GM12878 (cell line): Measurements from ENCODE around the gene MIF. TPM values are rescaled to one million over a fixed set of nuclear protein-coding genes. Genes with fewer than 3 reads are reported as not detected.

ENCODE experiments used
- ATAC-seq: fragments of 200-7000 bp; cut with Tn5 transposase; 3 replicates; pipeline ENCODE4 v1.9.1; 2020; ENCODE audit warnings: mild to moderate bottlenecking, moderate library complexity
- BruUV-seq: library from RNA; stranded (reverse); fragments of 400-500 nt; replicated peaks from 2 replicates; lab custom pipeline; 2021; lab: Mats Ljungman, UMichigan
- CTCF ChIA-PET: fragments of 300-600 bp; sonication (Branson Sonifier 250); formaldehyde crosslinking; extraction: SDS; loops from one replicate; lab custom pipeline; 2021; ENCODE audit warnings: inconsistent platforms; lab: Yijun Ruan, JAX
- POLR2A ChIA-PET: fragments of 350-600 bp; formaldehyde crosslinking; extraction: SDS; loops from one replicate; lab custom pipeline; 2021; ENCODE audit warnings: inconsistent platforms; lab: Charles Lee
- RAD21 ChIA-PET: fragments of 300-600 bp; sonication (Branson Sonifier 250); formaldehyde crosslinking; loops from one replicate; lab custom pipeline; 2023; ENCODE audit warnings: antibody characterized with exemption; ENCODE audit not compliant: unreplicated experiment; lab: Charles Lee
- SMC1A ChIA-PET: fragments of 300-600 bp; sonication (Branson Sonifier 250); formaldehyde crosslinking; loops from one replicate; lab custom pipeline; 2023; ENCODE audit not compliant: unreplicated experiment, uncharacterized antibody; lab: Charles Lee
- DNase-seq: peaks from one replicate; pipeline ENCODE4 v3.0.0-alpha.2; 2011; ENCODE audit warnings: low read depth, low spot score
- FAIRE-seq: peaks from 3 replicates; lab custom pipeline; 2011; peaks lifted over from hg19 to GRCh38; lab: Jason Lieb, UNC
- H2AFZ ChIP-seq: 2 replicates; pipeline ENCODE4 v1.6.0; 2011; ENCODE audit warnings: low read depth, low read length, control low read depth; ENCODE audit not compliant: control insufficient read depth
- H3K27ac ChIP-seq: 2 replicates; pipeline ENCODE4 v1.5.1; 2011; ENCODE audit warnings: control low read depth; ENCODE audit not compliant: control insufficient read depth, insufficient read depth
- H3K27me3 ChIP-seq, 2 experiments: replicated peaks in 1 of 2; 2 replicates each; pipeline versions ENCODE4 v1.6.0 to v1.6.1; 2011; ENCODE audit warnings: low read length in 1 of 2; ENCODE audit not compliant: control insufficient read depth in 2 of 2, insufficient read depth in 2 of 2
- H3K36me3 ChIP-seq, 2 experiments: 2 replicates each; pipeline ENCODE4 v1.5.1; 2011; ENCODE audit warnings: low read length in 1 of 2; ENCODE audit not compliant: control insufficient read depth in 2 of 2, insufficient read depth in 2 of 2
- H3K4me1 ChIP-seq: 2 replicates; pipeline ENCODE4 v1.6.1; 2011; ENCODE audit warnings: mild to moderate bottlenecking, low read length, moderate library complexity, mixed read lengths; ENCODE audit not compliant: control insufficient read depth, insufficient read depth
- H3K4me2 ChIP-seq: 2 replicates; pipeline ENCODE4 v1.6.0; 2011; ENCODE audit warnings: control low read depth; ENCODE audit not compliant: control insufficient read depth, insufficient read depth
- H3K4me3 ChIP-seq: fragments of 200-600 bp; sonication (generic); 2 replicates; pipeline ENCODE4 v1.5.1; 2016
- H3K79me2 ChIP-seq: 2 replicates; pipeline ENCODE4 v1.6.0; 2011; ENCODE audit warnings: low read length; ENCODE audit not compliant: control insufficient read depth, insufficient read depth
- H3K9ac ChIP-seq: 2 replicates; pipeline ENCODE4 v1.8.0; 2011; ENCODE audit warnings: low read length, control low read depth, mixed read lengths; ENCODE audit not compliant: control insufficient read depth, insufficient read depth
- H3K9me3 ChIP-seq: replicated peaks from 3 replicates; pipeline ENCODE4 v1.5.1; 2011; ENCODE audit warnings: mild to moderate bottlenecking, low read length; ENCODE audit not compliant: control insufficient read depth, insufficient read depth
- H4K20me1 ChIP-seq: 2 replicates; pipeline ENCODE4 v1.6.0; 2011; ENCODE audit not compliant: control insufficient read depth, insufficient read depth
- BCL3 ChIP-seq: IDR thresholded peaks from 2 replicates; pipeline ENCODE4 v1.6.1; 2011; ENCODE audit warnings: borderline replicate concordance, low read depth, mild to moderate bottlenecking, moderate library complexity, low read length; ENCODE audit not compliant: insufficient read depth, poor library complexity, severe bottlenecking
- ESRRA ChIP-seq: IDR thresholded peaks from 2 replicates; pipeline ENCODE4 v1.6.1; 2012; ENCODE audit warnings: mild to moderate bottlenecking, low read length, improper control_type of control experiment
- IKZF2 ChIP-seq, 2 experiments: fragments of 450-650 bp; IDR thresholded peaks; 2 replicates each; pipeline ENCODE4 v1.6.1; 2017; ENCODE audit warnings: mild to moderate bottlenecking in 2 of 2, moderate library complexity in 2 of 2
- LARP7 ChIP-seq: fragments of 450-650 bp; IDR thresholded peaks from 2 replicates; pipeline ENCODE4 v1.6.1; 2017; ENCODE audit warnings: mild to moderate bottlenecking
- MEF2B ChIP-seq: fragments of 450-650 bp; IDR thresholded peaks from 2 replicates; pipeline ENCODE4 v1.6.1; 2018; ENCODE audit warnings: mild to moderate bottlenecking, moderate library complexity; ENCODE audit not compliant: partially characterized antibody, poor library complexity, severe bottlenecking
- MLLT1 ChIP-seq: fragments of 450-650 bp; IDR thresholded peaks from 2 replicates; pipeline ENCODE4 v1.6.1; 2016; ENCODE audit warnings: mild to moderate bottlenecking
- MXI1 ChIP-seq: fragments of 150-350 bp; IDR thresholded peaks from 2 replicates; pipeline ENCODE4 v1.6.1; 2011; ENCODE audit warnings: low read depth, mild to moderate bottlenecking, inconsistent platforms, low read length, improper control_type of control experiment
- MYC ChIP-seq: IDR thresholded peaks from 2 replicates; pipeline ENCODE4 v1.6.1; 2011; ENCODE audit warnings: mild to moderate bottlenecking, low read length, moderate library complexity, inconsistent platforms; ENCODE audit not compliant: insufficient read depth, insufficient replicate concordance, insufficient read length, severe bottlenecking
- NR2F1 ChIP-seq: fragments of 450-650 bp; conservative IDR thresholded peaks from 2 replicates; pipeline ENCODE4 v1.6.1; 2017; ENCODE audit warnings: mild to moderate bottlenecking
- PAX5 ChIP-seq: IDR thresholded peaks from 2 replicates; pipeline ENCODE4 v1.6.1; 2011; ENCODE audit warnings: low read depth, low read length, borderline replicate concordance
- POLR2AphosphoS2 ChIP-seq: IDR thresholded peaks from 2 replicates; pipeline ENCODE4 v1.6.1; 2011; ENCODE audit warnings: low read depth, mild to moderate bottlenecking, low read length, improper control_type of control experiment, moderate library complexity
- SRF ChIP-seq, 2 experiments: IDR thresholded peaks; 2 replicates each; pipeline ENCODE4 v1.6.1; 2011; ENCODE audit warnings: low read depth in 2 of 2, low read length in 2 of 2, mild to moderate bottlenecking in 1 of 2, moderate library complexity in 1 of 2
- WGBS: methylation state at CpG from one replicate; pipeline ENCODE4 v1.1.6; 2016; ENCODE audit warnings: low lambda C conversion rate; ENCODE audit not compliant: insufficient replicate concordance, insufficient coverage; ENCODE audit errors: missing lambda C conversion rate; 5-methylcytosine and 5-hydroxymethylcytosine counted together
- in situ Hi-C: fragments of 300-500 bp; cut with MboI; formaldehyde crosslinking; loops from 9 replicates; pipeline ENCODE4 v1.14.3; 2018; ENCODE audit warnings: mixed read lengths
- intact Hi-C: fragments of 100-400 bp; cut with micrococcal nuclease; formaldehyde crosslinking; loops from one replicate; pipeline ENCODE4 v1.14.2; 2022; ENCODE audit not compliant: unreplicated experiment
- polyA plus RNA-seq, 11 experiments: library from polyadenylated mRNA; depleted of rRNA in 4 of 11; unstranded in 6 of 11; stranded (reverse) in 5 of 11; fragments of >200 nt; fragmentation: Nextera tagmentation in 4 of 11; fragmentation: Illumina TruSeq in 1 of 11; extraction: Ambion mirVana in 4 of 11; extraction: Trizol in 1 of 11; gene quantifications; 1 replicate in 1 of 11; 2 replicates in 10 of 11; pipeline versions ENCODE4 v1.2.1 to v1.2.3, GENCODE V29; 2011 to 2016; ENCODE audit warnings: inconsistent platforms in 2 of 11, missing spikeins in 2 of 11, low read depth in 1 of 11
- total RNA-seq, 4 experiments: library from RNA; depleted of rRNA in 3 of 4; stranded (reverse); fragments of >200 nt in 3 of 4; fragmentation: Illumina TruSeq in 1 of 4; extraction: Trizol in 1 of 4; gene quantifications; 2 replicates each; pipeline versions ENCODE4 v1.2.1 to v1.2.3, GENCODE V29; 2013 to 2021

MIF gene
- total and polyA plus RNA-seq, 10 of the 15 experiments (the other 5 are each of a cell fraction or from before 2014, with no cell fraction given): 37.7 to 2,972 (median 766) TPM

GRCh38 chr22:23850136-23850611, 44.0 kb upstream of the MIF start:
- ChIA-PET CTCF (interaction anchor here (0.6 to 9.7 kb wide), 22 partner anchors 8 to 311 kb away, joined by 3 to 197 read pairs (median 4); partner anchors contain the start of genes CHCHD10, MIF and SLC2A11), RAD21 (interaction anchor here (0.6 to 3.0 kb wide), 12 partner anchors 7 to 306 kb away, joined by 3 to 24 read pairs (median 4); partner anchors contain the start of genes MIF, MMP11 and SLC2A11), SMC1A (interaction anchor here (0.7 to 3.6 kb wide), 12 partner anchors 7 to 131 kb away, joined by 3 to 23 read pairs (median 4); partner anchors contain the start of genes CHCHD10, MIF and SLC2A11), POLR2A (no interaction called here)
- Histone ChIP-seq H3K27ac (no peak overlapping the region), H3K9ac (no peak overlapping the region; the same call in 1 of the 2 replicates), H3K79me2 (no peaks in the 10 kb centered on the region), H3K4me1 (peaks cover 51% of the 10 kb centered on the region), H3K4me3 (no peak overlapping the region), H3K9me3 (no peaks in the 10 kb centered on the region), H3K4me2 (peak overlapping the region; percentile 38), H2AFZ (no peak overlapping the region; the same call in 1 of the 2 replicates), H3K36me3 (no peaks in the 10 kb centered on the region), H3K27me3 (no peaks in the 10 kb centered on the region), H4K20me1 (no peaks in the 10 kb centered on the region)
- DNase-seq (no peak), FAIRE-seq (peak; percentile 69), ATAC-seq (peak; percentile 84)
- 13% methylated on average over 16 of the region's 16 CpGs for WGBS
- intact Hi-C loops (no loop called here), in situ Hi-C loops (no loop called here)
- TF ChIP-seq BCL3 (no peak), MEF2B (no peak), POLR2AphosphoS2 (no peak), IKZF2 (IDR thresholded peaks at IDR 0.05) (no peak), SRF (IDR thresholded peaks at IDR 0.05; ENCODE audit: low read depth in 2 of 2, low read length in 2 of 2) (peak in 1 of 2 experiments; percentile 48; a peak in 1 of 4 replicates), NR2F1 (peak; percentile 56; the same call in 1 of the 2 replicates), LARP7 (no peak), PAX5 (peak; percentile 61; the same call in 1 of the 2 replicates), MLLT1 (peak; percentile 87), MXI1 (no peak), MYC (no peak), ESRRA (peak; percentile 37; the same call in 1 of the 2 replicates)
- BruUV-seq: no TSS peak
